H1 (cell line): ENCODE data around the gene NFX1. TPM values are rescaled to one million over a fixed set of nuclear protein-coding genes. Genes with fewer than 3 reads are reported as not detected.

ENCODE experiments used
- CTCF ChIA-PET: fragments of 300-600 bp; sonication (Branson Sonifier 250); formaldehyde crosslinking; loops from one replicate; lab custom pipeline; 2021; ENCODE audit not compliant: partially characterized antibody; lab: Charles Lee
- POLR2A ChIA-PET: fragments of 300-600 bp; sonication (Branson Sonifier 250); formaldehyde crosslinking; loops from one replicate; lab custom pipeline; 2021; ENCODE audit warnings: inconsistent platforms; ENCODE audit not compliant: partially characterized antibody; lab: Charles Lee
- DNase-seq, 2 experiments: peaks; one replicate each; pipeline versions ENCODE4 v3.0.0 to v3.0.0-alpha.2; 2010 to 2022; ENCODE audit warnings: low spot score in 2 of 2, low read depth in 1 of 2, mixed read lengths in 1 of 2
- FAIRE-seq: peaks from 2 replicates; lab custom pipeline; 2011; peaks lifted over from hg19 to GRCh38; lab: Jason Lieb, UNC
- H2AFZ ChIP-seq: 2 replicates; pipeline ENCODE4 v1.8.1; 2012; ENCODE audit warnings: low read length, inconsistent platforms
- H2AK5ac ChIP-seq: 2 replicates; pipeline ENCODE4 v1.6.1; 2013; ENCODE audit warnings: low read depth, low read length
- H2BK120ac ChIP-seq: replicated peaks from 2 replicates; pipeline ENCODE3; 2013; ENCODE audit warnings: low read depth, low read length, inconsistent platforms
- H2BK12ac ChIP-seq: 2 replicates; pipeline ENCODE4 v1.6.1; 2013; ENCODE audit warnings: low read depth, low read length
- H2BK15ac ChIP-seq: 2 replicates; pipeline ENCODE4 v1.6.1; 2013; ENCODE audit warnings: low read length
- H2BK20ac ChIP-seq: 2 replicates; pipeline ENCODE4 v1.6.1; 2013; ENCODE audit warnings: low read length
- H2BK5ac ChIP-seq: 2 replicates; pipeline ENCODE4 v1.6.1; 2013; ENCODE audit warnings: low read depth, low read length
- H3K14ac ChIP-seq: 2 replicates; pipeline ENCODE4 v1.6.1; 2013; ENCODE audit warnings: inconsistent platforms; ENCODE audit not compliant: insufficient read length
- H3K18ac ChIP-seq: 2 replicates; pipeline ENCODE4 v1.6.1; 2013; ENCODE audit warnings: low read length; ENCODE audit errors: extremely low read depth
- H3K23ac ChIP-seq: 2 replicates; pipeline ENCODE4 v1.6.1; 2013; ENCODE audit warnings: inconsistent platforms; ENCODE audit not compliant: insufficient read length
- H3K23me2 ChIP-seq: 2 replicates; pipeline ENCODE4 v1.6.1; 2013; ENCODE audit warnings: low read depth, low read length
- H3K27ac ChIP-seq: 2 replicates; pipeline ENCODE4 v1.6.1; 2011; ENCODE audit warnings: low read depth, low read length, inconsistent platforms
- H3K27me3 ChIP-seq, 4 experiments: replicated peaks in 1 of 4; 1 replicate in 1 of 4; 2 replicates in 3 of 4; pipeline versions ENCODE4 v1.6.1 to v1.8.1; 2011 to 2013; ENCODE audit warnings: low read length in 3 of 4, mild to moderate bottlenecking in 3 of 4, inconsistent platforms in 2 of 4, mixed read lengths in 2 of 4, moderate library complexity in 1 of 4; ENCODE audit not compliant: control insufficient read depth in 3 of 4, insufficient read depth in 3 of 4; ENCODE audit errors: extremely low read depth in 1 of 4
- H3K36me3 ChIP-seq, 4 experiments: 2 replicates each; pipeline versions ENCODE4 v1.6.1 to v1.8.1; 2011 to 2013; ENCODE audit warnings: mild to moderate bottlenecking in 4 of 4, low read length in 3 of 4, moderate library complexity in 2 of 4, control low read depth in 1 of 4, inconsistent platforms in 1 of 4; ENCODE audit not compliant: insufficient read depth in 4 of 4, control insufficient read depth in 2 of 4
- H3K4ac ChIP-seq: replicated peaks from 2 replicates; pipeline ENCODE3; 2013; ENCODE audit warnings: low read length, low read depth, mixed read lengths, inconsistent platforms; ENCODE audit not compliant: insufficient read length
- H3K4me1 ChIP-seq, 4 experiments: replicated peaks in 1 of 4; 1 replicate in 1 of 4; 2 replicates in 3 of 4; pipeline versions ENCODE4 v1.6.1 to v1.8.1; 2011 to 2013; ENCODE audit warnings: low read length in 3 of 4, inconsistent platforms in 2 of 4, mixed read lengths in 1 of 4; ENCODE audit not compliant: insufficient read depth in 4 of 4, control insufficient read depth in 3 of 4
- H3K4me2 ChIP-seq, 2 experiments: 2 replicates each; pipeline versions ENCODE4 v1.6.1 to v1.8.1; 2011 to 2013; ENCODE audit warnings: low read depth in 2 of 2, low read length in 2 of 2, control low read depth in 1 of 2, inconsistent platforms in 1 of 2, mild to moderate bottlenecking in 1 of 2; ENCODE audit not compliant: insufficient read depth in 1 of 2
- H3K4me3 ChIP-seq, 4 experiments: fragments of 200-600, 300-600 bp in 1 of 4; sonication (generic), shearing (Covaris generic), sonication (Bioruptor Twin) in 1 of 4; 2 replicates each; pipeline versions ENCODE4 v1.5.1 to v1.8.1; 2011 to 2016; ENCODE audit warnings: low read length in 4 of 4, low read depth in 3 of 4, control low read depth in 2 of 4, inconsistent platforms in 2 of 4, mild to moderate bottlenecking in 2 of 4, mixed read lengths in 1 of 4, moderate library complexity in 1 of 4; ENCODE audit not compliant: insufficient read depth in 2 of 4; ENCODE audit errors: extremely low read depth in 1 of 4
- H3K56ac ChIP-seq: replicated peaks from 2 replicates; pipeline ENCODE3; 2013; ENCODE audit warnings: low read depth, mild to moderate bottlenecking, mixed read lengths, low read length, inconsistent platforms; ENCODE audit not compliant: insufficient read length
- H3K79me1 ChIP-seq: 2 replicates; pipeline ENCODE4 v1.6.1; 2013; ENCODE audit warnings: low read depth, low read length, control low read depth
- H3K79me2 ChIP-seq, 2 experiments: 2 replicates each; pipeline versions ENCODE4 v1.6.1 to v1.8.1; 2012 to 2013; ENCODE audit warnings: low read length in 2 of 2, mild to moderate bottlenecking in 2 of 2, inconsistent platforms in 1 of 2; ENCODE audit not compliant: insufficient read depth in 2 of 2, control insufficient read depth in 1 of 2
- H3K9ac ChIP-seq, 4 experiments: replicated peaks in 1 of 4; 1 replicate in 1 of 4; 2 replicates in 3 of 4; pipeline versions ENCODE4 v1.6.1 to v1.8.1; 2011 to 2013; ENCODE audit warnings: low read depth in 3 of 4, low read length in 3 of 4, control low read depth in 2 of 4, mild to moderate bottlenecking in 2 of 4, moderate library complexity in 2 of 4, inconsistent platforms in 1 of 4; ENCODE audit errors: extremely low read depth in 1 of 4
- H3K9me3 ChIP-seq, 2 experiments: 2 replicates each; pipeline versions ENCODE4 v1.6.1 to v1.8.1; 2012 to 2013; ENCODE audit warnings: mild to moderate bottlenecking in 2 of 2, moderate library complexity in 2 of 2, control low read depth in 1 of 2, inconsistent platforms in 1 of 2, low read depth in 1 of 2, low read length in 1 of 2, mixed read lengths in 1 of 2; ENCODE audit not compliant: insufficient read depth in 2 of 2
- H4K20me1 ChIP-seq, 2 experiments: replicated peaks in 1 of 2; 2 replicates each; pipeline versions ENCODE3 to v1.8.1; 2011 to 2013; ENCODE audit warnings: inconsistent platforms in 2 of 2, low read length in 2 of 2, mild to moderate bottlenecking in 1 of 2; ENCODE audit not compliant: insufficient read depth in 2 of 2, control insufficient read depth in 1 of 2
- H4K5ac ChIP-seq: 2 replicates; pipeline ENCODE4 v1.6.1; 2013; ENCODE audit warnings: low read length, low read depth, mixed read lengths, inconsistent platforms; ENCODE audit not compliant: insufficient read length
- H4K8ac ChIP-seq: 2 replicates; pipeline ENCODE4 v1.8.0; 2013; ENCODE audit warnings: mild to moderate bottlenecking, moderate library complexity, low read length, inconsistent platforms; ENCODE audit not compliant: insufficient read depth; ENCODE audit errors: extremely low read depth
- H4K91ac ChIP-seq: replicated peaks from 2 replicates; pipeline ENCODE3; 2013; ENCODE audit warnings: low read length, mixed read lengths, inconsistent platforms; ENCODE audit not compliant: insufficient read length
- ATF2 ChIP-seq: IDR thresholded peaks from 2 replicates; pipeline ENCODE4 v1.6.1; 2012; ENCODE audit warnings: low read length, inconsistent platforms
- CEBPB ChIP-seq: IDR thresholded peaks from 2 replicates; pipeline ENCODE4 v1.6.1; 2012; ENCODE audit warnings: low read depth, low read length
- EZH2 ChIP-seq: fragments of 200-600 bp; sonication (generic); IDR thresholded peaks from 2 replicates; pipeline ENCODE4 v1.7.1; 2012; ENCODE audit warnings: low read depth, mild to moderate bottlenecking, moderate library complexity, low read length, inconsistent platforms; ENCODE audit not compliant: severe bottlenecking
- MAFK ChIP-seq: IDR thresholded peaks from 2 replicates; pipeline ENCODE4 v1.6.1; 2012; ENCODE audit warnings: low read depth, mild to moderate bottlenecking, improper control_type of control experiment, low read length
- YY1 ChIP-seq: IDR thresholded peaks from 2 replicates; pipeline ENCODE4 v1.6.1; 2011; ENCODE audit warnings: low read depth, mild to moderate bottlenecking, low read length
- WGBS, 2 experiments: shearing (Covaris generic) in 1 of 2; methylation state at CpG; one replicate each; pipeline versions ENCODE4 v1.1.6 to v1.1.7; 2013 to 2015; ENCODE audit warnings: low lambda C conversion rate in 2 of 2, mixed read lengths in 2 of 2, inconsistent platforms in 1 of 2, low coverage in 1 of 2, missing lambda C conversion rate in 1 of 2; ENCODE audit not compliant: insufficient replicate concordance in 2 of 2, insufficient coverage in 1 of 2, insufficient read length in 1 of 2; ENCODE audit errors: extremely low coverage in 1 of 2, missing lambda C conversion rate in 1 of 2; 5-methylcytosine and 5-hydroxymethylcytosine counted together
- polyA plus RNA-seq, 7 experiments: library from polyadenylated mRNA; depleted of rRNA in 3 of 7; stranded (reverse) in 5 of 7; unstranded in 2 of 7; fragments of >200 nt in 5 of 7; fragments of 200-250 nt in 2 of 7; gene quantifications; 1 replicate in 5 of 7; 2 replicates in 1 of 7; 4 replicates in 1 of 7; pipeline versions ENCODE4 v1.2.1 to v1.2.3, GENCODE V29; 2011 to 2013; ENCODE audit warnings: missing spikeins in 2 of 7, mixed read lengths in 2 of 7
- total RNA-seq: library from RNA; stranded (reverse); fragmentation: NEBNext Ultra II Directional; extraction: Animal tissue kit (Norgen Biotek cat#: 25700); gene quantifications from 2 replicates; pipeline ENCODE4 v1.2.1, GENCODE V29; 2021

NFX1 gene
- total and polyA plus RNA-seq, 2 of the 8 experiments (the other 6 are each of a cell fraction or from before 2014, with no cell fraction given), result 19.4 to 28.4 TPM

DNA sequence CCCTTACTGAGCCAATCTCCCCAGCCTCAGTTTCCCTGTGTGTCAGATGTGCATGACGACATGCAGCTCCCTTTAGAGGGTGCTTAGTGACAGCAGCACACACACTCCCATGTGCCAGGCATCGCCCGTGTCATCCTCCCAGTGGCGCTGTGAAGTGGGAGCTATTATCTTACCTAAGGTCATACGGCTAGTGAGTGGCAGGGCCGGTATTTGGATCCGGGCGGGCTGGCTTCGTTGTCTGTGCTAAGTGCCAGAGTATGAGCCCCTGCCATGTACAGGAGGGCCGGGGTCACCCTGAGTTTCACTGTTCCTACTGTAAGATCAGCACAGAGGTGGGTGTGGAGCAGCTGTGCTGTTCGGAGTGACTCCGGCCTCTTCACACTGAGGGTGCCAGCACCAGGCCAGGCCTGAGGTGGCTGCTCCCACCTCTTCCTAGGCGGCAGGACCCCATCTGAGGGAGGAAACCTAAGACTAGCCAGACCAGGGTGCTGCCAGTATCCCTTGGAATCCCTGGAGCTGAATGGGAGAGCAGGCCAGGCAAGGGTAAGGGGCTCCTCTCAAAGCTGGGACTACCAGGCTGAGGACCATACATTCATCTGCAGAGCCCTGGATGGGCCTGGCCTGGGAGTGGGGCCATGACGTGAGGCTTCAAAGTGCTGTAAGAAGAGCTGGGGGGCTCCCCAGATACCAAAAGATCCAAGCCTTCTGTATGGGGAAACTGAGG is 89.5 kb downstream of the NFX1 start:
- H2BK20ac ChIP-seq, result no peak overlapping the region
- ChIA-PET CTCF (interaction anchor here (0.5 to 11.2 kb wide), 9 partner anchors 10 to 86 kb away, joined by 3 to 153 read pairs (median 4); no protein-coding TSS in a partner anchor), POLR2A (interaction anchor here (1.2 to 2.8 kb wide), 2 partner anchors 13 to 81 kb away, joined by 3 to 14 read pairs; no protein-coding TSS in a partner anchor)
- H3K79me2 ChIP-seq, result no peaks in the 10 kb centered on the region
- peak overlapping the region; percentile 88; the same call in 1 of the 2 replicates for H2BK12ac ChIP-seq
- no peak overlapping the region for H3K4ac ChIP-seq
- H3K27ac ChIP-seq, result no peak overlapping the region
- TF ChIP-seq MAFK (no peak), EZH2 (no peak), YY1 (no peak), ATF2 (no peak), CEBPB (no peak)
- H3K4me1 ChIP-seq, result peaks cover 2 to 6% (median 5%) of the 10 kb centered on the region in 4 experiments; a peak in 5 of 7 replicates
- H3K23ac ChIP-seq, result no peak overlapping the region
- H3K56ac ChIP-seq, result no peak overlapping the region
- H4K91ac ChIP-seq, result peak overlapping the region; percentile 65
- DNase-seq (no peak), FAIRE-seq (no peak)
- H3K9me3 ChIP-seq, result no peaks in the 10 kb centered on the region
- 92% methylated on average over 14 of the region's 14 CpGs; no CpG with 5 or more reads in 1 of the 2 experiments for WGBS, 2 experiments
- no peaks in the 10 kb centered on the region for H3K36me3 ChIP-seq
- H2AFZ ChIP-seq, result no peak overlapping the region
- no peak overlapping the region for H4K5ac ChIP-seq
- H2BK5ac ChIP-seq, result no peak overlapping the region
- H3K79me1 ChIP-seq, result no peaks in the 10 kb centered on the region; the same call in 1 of the 2 replicates
- H3K27me3 ChIP-seq, result no peaks in the 10 kb centered on the region
- no peak overlapping the region for H3K4me2 ChIP-seq
- no peak overlapping the region for H3K18ac ChIP-seq
- H4K20me1 ChIP-seq, result no peaks in the 10 kb centered on the region
- no peak overlapping the region for H3K14ac ChIP-seq
- H3K9ac ChIP-seq, result no peak overlapping the region
- no peaks in the 10 kb centered on the region for H3K23me2 ChIP-seq
- H3K4me3 ChIP-seq, result no peak overlapping the region
- 0 out of 2 replicates have a peak overlapping the region, but pooled peaks have one; percentile 40 for H2AK5ac ChIP-seq
- H2BK15ac ChIP-seq, result 0 out of 2 replicates have a peak overlapping the region, but pooled peaks have one; percentile 74
- H2BK120ac ChIP-seq, result no peak overlapping the region
- H4K8ac ChIP-seq, result no peak overlapping the region; the same call in 1 of the 2 replicates
